NCI-H1092 treated with DMSO at 0.1 percent for 48 hours (cell line): ENCODE measurements around the gene PSG6.
"Not testable (repeated sequence)": the region's sequence is repeated elsewhere in the genome, so short reads cannot be mapped to it uniquely, and the experiment has no call there.

Source experiments
- DNase-seq: peaks from one replicate; lab custom pipeline; 2025; lab: John Stamatoyannopoulos, UW

The PSG6 gene

DNA sequence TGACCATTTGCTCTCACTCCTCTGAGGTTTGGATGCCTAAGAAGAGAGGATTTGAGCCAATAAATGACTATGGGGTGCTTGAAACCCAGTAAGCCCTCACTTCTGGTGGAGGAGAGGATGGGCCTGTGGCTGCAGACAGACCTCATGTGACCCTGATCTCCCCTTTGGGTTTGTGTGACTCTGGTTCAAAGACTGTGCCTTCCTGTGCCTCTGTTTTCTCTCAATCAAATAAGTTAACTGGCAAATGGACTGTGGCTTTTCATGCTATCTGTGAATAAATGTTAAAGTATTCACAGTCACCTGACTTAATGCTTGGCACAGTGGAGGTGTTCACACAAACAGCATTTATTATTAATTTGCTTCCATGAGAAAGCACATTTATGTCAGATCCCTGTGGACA, 64.9 kb downstream of the PSG6 start:
- not testable (repeated sequence) for DNase-seq
